Mesendoderm (in vitro differentiated cells): Measurements from ENCODE around the gene COL6A2.
"Not testable (repeated sequence)": the region's sequence is repeated elsewhere in the genome, so short reads cannot be mapped to it uniquely, and the experiment has no call there.

Source experiments
- DNase-seq: peaks from one replicate; pipeline ENCODE4 v3.0.0; 2013
- H2AK5ac ChIP-seq: 2 replicates; pipeline ENCODE4 v1.6.1; 2013; ENCODE audit warnings: low read length, inconsistent platforms
- H2BK120ac ChIP-seq: 2 replicates; pipeline ENCODE4 v1.6.1; 2013; ENCODE audit warnings: low read depth, mild to moderate bottlenecking, low read length, moderate library complexity, mixed read lengths
- H2BK15ac ChIP-seq: replicated peaks from 2 replicates; pipeline ENCODE4 v1.6.1; 2013; ENCODE audit warnings: low read depth, mild to moderate bottlenecking, moderate library complexity
- H2BK5ac ChIP-seq: 2 replicates; pipeline ENCODE4 v1.6.1; 2013; ENCODE audit warnings: low read length, inconsistent platforms
- H3K18ac ChIP-seq: 2 replicates; pipeline ENCODE4 v1.6.1; 2013; ENCODE audit warnings: mild to moderate bottlenecking, low read length, mixed read lengths
- H3K23ac ChIP-seq: one replicate; pipeline ENCODE4 v1.6.1; 2013; ENCODE audit warnings: low read length
- H3K27ac ChIP-seq: 2 replicates; pipeline ENCODE4 v1.5.1; 2013; ENCODE audit warnings: low read depth, mild to moderate bottlenecking, inconsistent platforms, low read length, moderate library complexity
- H3K27me3 ChIP-seq: 2 replicates; pipeline ENCODE4 v1.6.1; 2013; ENCODE audit warnings: low read length, control low read depth, mild to moderate bottlenecking, inconsistent platforms; ENCODE audit not compliant: insufficient read depth, poor library complexity
- H3K36me3 ChIP-seq: 2 replicates; pipeline ENCODE4 v1.6.1; 2013; ENCODE audit warnings: low read length, inconsistent platforms; ENCODE audit not compliant: control insufficient read depth, insufficient read depth
- H3K4ac ChIP-seq: one replicate; pipeline ENCODE4 v1.6.1; 2013; ENCODE audit warnings: low read depth, mild to moderate bottlenecking, low read length, moderate library complexity
- H3K4me1 ChIP-seq: 2 replicates; pipeline ENCODE4 v1.6.1; 2013; ENCODE audit warnings: low read depth, low read length, inconsistent platforms; ENCODE audit not compliant: control insufficient read depth
- H3K4me2 ChIP-seq: 2 replicates; pipeline ENCODE4 v1.6.1; 2013; ENCODE audit warnings: low read length
- H3K4me3 ChIP-seq: 2 replicates; pipeline ENCODE4 v1.5.1; 2013; ENCODE audit warnings: mild to moderate bottlenecking, low read length
- H3K56ac ChIP-seq: one replicate; pipeline ENCODE4 v1.6.1; 2013; ENCODE audit warnings: low read length
- H3K79me1 ChIP-seq: 2 replicates; pipeline ENCODE4 v1.6.1; 2013; ENCODE audit warnings: low read length, inconsistent platforms
- H3K79me2 ChIP-seq: 2 replicates; pipeline ENCODE4 v1.6.1; 2013; ENCODE audit warnings: mild to moderate bottlenecking, low read length; ENCODE audit not compliant: control insufficient read depth, insufficient read depth
- H3K9ac ChIP-seq: 2 replicates; pipeline ENCODE4 v1.6.1; 2013; ENCODE audit warnings: low read length, inconsistent platforms
- H4K5ac ChIP-seq: one replicate; pipeline ENCODE4 v1.6.1; 2013; ENCODE audit warnings: low read length
- H4K8ac ChIP-seq: one replicate; pipeline ENCODE4 v1.6.1; 2013; ENCODE audit warnings: low read depth, mild to moderate bottlenecking, control low read depth, low read length, moderate library complexity
- WGBS: extraction: QIAGEN DNeasy Blood & Tissue Kit; methylation state at CpG from one replicate; pipeline ENCODE4 v1.1.7; 2013; ENCODE audit warnings: low lambda C conversion rate, missing lambda C conversion rate; ENCODE audit not compliant: insufficient coverage; ENCODE audit errors: extremely low coverage; 5-methylcytosine and 5-hydroxymethylcytosine counted together

The COL6A2 gene

DNA sequence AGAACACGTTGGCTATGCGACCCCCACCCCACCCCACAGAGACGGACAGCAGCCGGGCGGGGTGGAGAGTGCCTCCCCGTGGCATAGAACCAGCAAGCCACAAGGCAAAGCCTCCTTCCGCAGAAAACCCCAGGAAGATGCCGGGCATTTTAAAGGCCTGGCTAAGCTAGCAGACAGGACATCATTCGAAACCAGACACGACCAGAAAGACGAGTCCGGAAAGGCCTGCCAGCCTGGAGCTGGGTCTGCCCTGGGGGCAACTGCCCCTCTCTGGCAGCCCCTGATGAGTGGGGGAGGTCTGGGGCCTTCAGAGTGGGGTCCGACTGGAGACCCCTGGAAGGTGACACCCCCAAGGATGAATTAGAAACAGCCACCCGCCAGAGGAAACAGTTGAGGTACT, 48.9 kb downstream of the COL6A2 start:
- Histone ChIP-seq H2AK5ac (no peak overlapping the region), H2BK15ac (no peak overlapping the region), H2BK120ac (no peak overlapping the region), H3K36me3 (no peaks in the 10 kb centered on the region), H4K8ac (no peak overlapping the region), H3K18ac (no peak overlapping the region), H3K27ac (no peak overlapping the region), H2BK5ac (no peak overlapping the region), H3K4me1 (no peaks in the 10 kb centered on the region), H3K4ac (no peak overlapping the region), H3K9ac (no peak overlapping the region), H3K4me3 (no peak overlapping the region), H3K56ac (no peak overlapping the region), H3K27me3 (no peaks in the 10 kb centered on the region), H3K79me2 (no peaks in the 10 kb centered on the region), H3K4me2 (no peak overlapping the region), H4K5ac (no peak overlapping the region), H3K23ac (no peak overlapping the region), H3K79me1 (no peaks in the 10 kb centered on the region)
- peak; percentile 37 for DNase-seq
- WGBS, result no CpG with 5 or more reads among the region's 14 CpGs

- not testable (repeated sequence) for H3K4me1 ChIP-seq, H3K4ac ChIP-seq, H3K79me1 ChIP-seq, H3K4me2 ChIP-seq, H2AK5ac ChIP-seq, H2BK15ac ChIP-seq, H2BK120ac ChIP-seq, H3K27me3 ChIP-seq, H3K4me3 ChIP-seq, H4K5ac ChIP-seq, H3K23ac ChIP-seq, H3K56ac ChIP-seq, H3K36me3 ChIP-seq, H2BK5ac ChIP-seq, H3K18ac ChIP-seq, H3K79me2 ChIP-seq, H3K9ac ChIP-seq, H3K27ac ChIP-seq, H4K8ac ChIP-seq
- DNase-seq, result peak; percentile 85
- no CpG with 5 or more reads among the region's 12 CpGs for WGBS
These were observed 49.5 kb downstream of the COL6A2 start for GRCh38 chr21:46147429-46147828.

- Histone ChIP-seq H3K9ac (no peak overlapping the region), H3K18ac (no peak overlapping the region), H3K23ac (no peak overlapping the region), H3K27me3 (no peaks in the 10 kb centered on the region), H3K4ac (no peak overlapping the region), H3K79me2 (no peaks in the 10 kb centered on the region), H3K4me1 (no peaks in the 10 kb centered on the region), H3K56ac (no peak overlapping the region), H3K4me3 (no peak overlapping the region), H3K4me2 (no peak overlapping the region), H4K8ac (no peak overlapping the region), H2BK120ac (no peak overlapping the region), H3K27ac (no peak overlapping the region), H3K36me3 (no peaks in the 10 kb centered on the region), H3K79me1 (no peaks in the 10 kb centered on the region), H2AK5ac (no peak overlapping the region), H2BK15ac (no peak overlapping the region), H2BK5ac (no peak overlapping the region), H4K5ac (no peak overlapping the region)
- DNase-seq, result no peak
- WGBS, result no CpG with 5 or more reads among the region's 11 CpGs
These were observed 50.2 kb downstream of the COL6A2 start for GRCh38 chr21:46148106-46148505.

GRCh38 chr21:46149205-46149901, 51.4 kb downstream of the COL6A2 start:
- no peak overlapping the region for H2BK15ac ChIP-seq
- no peaks in the 10 kb centered on the region for H3K79me2 ChIP-seq
- H3K36me3 ChIP-seq, result no peaks in the 10 kb centered on the region
- H2BK120ac ChIP-seq, result no peak overlapping the region
- no peak overlapping the region for H3K9ac ChIP-seq
- no peak overlapping the region for H3K4ac ChIP-seq
- no peak overlapping the region for H3K4me2 ChIP-seq
- no peak overlapping the region for H4K8ac ChIP-seq
- H3K27me3 ChIP-seq, result no peaks in the 10 kb centered on the region
- no peak overlapping the region for H3K56ac ChIP-seq
- H2AK5ac ChIP-seq, result no peak overlapping the region
- WGBS, result no CpG with 5 or more reads among the region's 22 CpGs
- H3K4me3 ChIP-seq, result no peak overlapping the region
- no peak overlapping the region for H4K5ac ChIP-seq
- H2BK5ac ChIP-seq, result no peak overlapping the region
- no peaks in the 10 kb centered on the region for H3K79me1 ChIP-seq
- H3K27ac ChIP-seq, result no peak overlapping the region
- no peak overlapping the region for H3K23ac ChIP-seq
- H3K4me1 ChIP-seq, result no peaks in the 10 kb centered on the region
- H3K18ac ChIP-seq, result no peak overlapping the region
- no peak for DNase-seq

GRCh38 chr21:46150073-46150472, 52.2 kb downstream of the COL6A2 start:
- Histone ChIP-seq H3K4me1 (no peaks in the 10 kb centered on the region), H3K36me3 (no peaks in the 10 kb centered on the region), H3K79me1 (no peaks in the 10 kb centered on the region), H4K5ac (no peak overlapping the region), H2AK5ac (no peak overlapping the region), H2BK15ac (no peak overlapping the region), H3K23ac (no peak overlapping the region), H3K4ac (no peak overlapping the region), H3K27me3 (no peaks in the 10 kb centered on the region), H3K79me2 (no peaks in the 10 kb centered on the region), H4K8ac (no peak overlapping the region), H3K27ac (no peak overlapping the region), H3K9ac (no peak overlapping the region), H2BK5ac (no peak overlapping the region), H3K18ac (no peak overlapping the region), H2BK120ac (no peak overlapping the region), H3K56ac (no peak overlapping the region), H3K4me2 (no peak overlapping the region), H3K4me3 (no peak overlapping the region)
- DNase-seq, result no peak
- no CpG with 5 or more reads among the region's 19 CpGs for WGBS

- Histone ChIP-seq H2BK5ac (no peak overlapping the region), H3K56ac (no peak overlapping the region), H4K8ac (no peak overlapping the region), H3K4me3 (no peak overlapping the region), H2AK5ac (no peak overlapping the region), H2BK120ac (no peak overlapping the region), H3K23ac (no peak overlapping the region), H3K79me1 (no peaks in the 10 kb centered on the region), H3K18ac (no peak overlapping the region), H3K4me1 (no peaks in the 10 kb centered on the region), H4K5ac (no peak overlapping the region), H3K9ac (no peak overlapping the region), H3K79me2 (no peaks in the 10 kb centered on the region), H3K27ac (no peak overlapping the region), H3K4ac (no peak overlapping the region), H3K4me2 (no peak overlapping the region), H2BK15ac (no peak overlapping the region), H3K27me3 (no peaks in the 10 kb centered on the region), H3K36me3 (no peaks in the 10 kb centered on the region)
- no CpG with 5 or more reads among the region's 24 CpGs for WGBS
- no peak for DNase-seq
These were observed 52.7 kb downstream of the COL6A2 start for GRCh38 chr21:46150491-46151121.
